VCaP (cell line): Measurements from ENCODE around the gene MGRN1.

Experiments
- H3K27ac ChIP-seq: fragments of 450-650 bp; 2 replicates; pipeline ENCODE4 v1.5.1; 2017
- TF ChIP-seq, protein P1 (sequence below): fragments of 450-650 bp; conservative IDR thresholded peaks from 2 replicates; pipeline ENCODE4 v1.5.1; 2017; ENCODE audit warnings: mild to moderate bottlenecking, moderate library complexity

The MGRN1 gene

DNA sequence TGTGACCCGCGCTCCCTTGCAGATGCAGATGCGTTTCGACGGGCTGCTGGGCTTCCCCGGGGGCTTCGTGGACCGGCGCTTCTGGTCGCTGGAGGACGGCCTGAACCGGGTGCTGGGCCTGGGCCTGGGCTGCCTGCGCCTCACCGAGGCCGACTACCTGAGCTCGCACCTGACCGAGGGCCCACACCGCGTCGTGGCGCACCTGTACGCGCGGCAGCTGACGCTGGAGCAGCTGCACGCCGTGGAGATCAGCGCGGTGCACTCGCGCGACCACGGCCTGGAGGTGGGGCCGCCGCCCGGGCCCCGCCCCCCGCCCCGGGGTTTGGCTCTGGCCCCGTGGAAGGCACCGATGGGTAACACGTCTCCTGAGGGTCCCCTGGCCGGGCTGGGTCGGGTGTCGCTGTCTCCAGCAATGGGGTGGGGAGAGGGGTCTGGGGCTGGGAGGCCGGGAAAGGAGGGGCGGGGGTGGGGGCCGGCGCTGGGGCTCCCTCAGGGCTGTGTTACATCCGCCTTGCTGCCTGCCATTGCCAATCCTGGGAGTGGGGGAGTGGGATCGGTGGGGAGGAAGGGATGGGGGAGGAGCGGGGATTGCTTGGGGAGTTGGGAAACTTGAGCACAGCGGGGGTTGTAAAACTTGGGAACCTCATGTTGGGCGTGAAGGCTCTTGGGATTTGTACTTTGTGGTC lies 69.5 kb downstream of the MGRN1 start:
- TF ChIP-seq, protein P1, sequence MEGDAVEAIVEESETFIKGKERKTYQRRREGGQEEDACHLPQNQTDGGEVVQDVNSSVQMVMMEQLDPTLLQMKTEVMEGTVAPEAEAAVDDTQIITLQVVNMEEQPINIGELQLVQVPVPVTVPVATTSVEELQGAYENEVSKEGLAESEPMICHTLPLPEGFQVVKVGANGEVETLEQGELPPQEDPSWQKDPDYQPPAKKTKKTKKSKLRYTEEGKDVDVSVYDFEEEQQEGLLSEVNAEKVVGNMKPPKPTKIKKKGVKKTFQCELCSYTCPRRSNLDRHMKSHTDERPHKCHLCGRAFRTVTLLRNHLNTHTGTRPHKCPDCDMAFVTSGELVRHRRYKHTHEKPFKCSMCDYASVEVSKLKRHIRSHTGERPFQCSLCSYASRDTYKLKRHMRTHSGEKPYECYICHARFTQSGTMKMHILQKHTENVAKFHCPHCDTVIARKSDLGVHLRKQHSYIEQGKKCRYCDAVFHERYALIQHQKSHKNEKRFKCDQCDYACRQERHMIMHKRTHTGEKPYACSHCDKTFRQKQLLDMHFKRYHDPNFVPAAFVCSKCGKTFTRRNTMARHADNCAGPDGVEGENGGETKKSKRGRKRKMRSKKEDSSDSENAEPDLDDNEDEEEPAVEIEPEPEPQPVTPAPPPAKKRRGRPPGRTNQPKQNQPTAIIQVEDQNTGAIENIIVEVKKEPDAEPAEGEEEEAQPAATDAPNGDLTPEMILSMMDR: no peak
- H3K27ac ChIP-seq: peak overlapping the region; percentile 88

- TF ChIP-seq, protein P1: 0 out of 2 replicates have a peak, but pooled peaks have one; percentile 7
- H3K27ac ChIP-seq: peak overlapping the region; percentile 88
Measured at GRCh38 chr16:4694642-4695451, 70.2 kb downstream of the MGRN1 start.

DNA sequence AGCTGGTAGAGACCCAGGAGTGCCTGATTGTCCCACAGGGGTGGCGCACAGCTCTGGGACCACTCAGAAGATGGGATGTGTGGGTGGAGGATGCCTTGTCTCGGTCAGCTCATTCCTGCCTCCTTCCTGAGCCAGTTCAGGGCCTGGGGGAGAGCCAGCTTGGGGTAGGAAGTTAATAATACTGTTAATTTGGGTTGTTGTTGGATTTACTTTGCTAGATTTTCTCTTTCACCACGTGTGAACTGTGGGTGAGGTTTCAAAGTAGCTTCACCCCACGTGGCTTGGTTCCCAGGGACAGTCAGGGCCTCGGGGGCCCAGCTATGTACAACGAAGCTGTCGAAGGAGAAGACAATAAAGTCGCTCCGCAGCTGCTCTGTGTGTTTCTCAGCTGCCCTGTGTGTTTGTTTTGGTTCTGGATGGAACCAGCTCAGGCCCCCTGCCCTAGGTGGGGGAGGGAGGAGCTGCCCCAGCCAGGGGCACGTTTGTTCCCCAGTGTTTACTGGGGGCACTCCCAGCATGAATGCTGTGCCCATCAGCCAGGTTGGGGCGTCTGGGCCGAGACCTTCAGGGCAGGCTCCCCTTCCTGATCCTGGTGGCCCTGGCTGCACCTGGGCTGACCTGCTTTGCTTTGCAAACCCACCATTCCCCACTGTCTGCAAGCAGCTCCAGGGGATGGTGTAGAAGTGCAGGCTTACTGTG lies 71.0 kb downstream of the MGRN1 start:
- peak overlapping the region; percentile 14; the same call in 1 of the 2 replicates for H3K27ac ChIP-seq
- TF ChIP-seq, protein P1: no peak

- TF ChIP-seq, protein P1: no peak
- 0 out of 2 replicates have a peak overlapping the region, but pooled peaks have one; percentile 14 for H3K27ac ChIP-seq
Measured at GRCh38 chr16:4696172-4696904, 71.7 kb downstream of the MGRN1 start.

GRCh38 chr16:4696905-4697847 lies 72.5 kb downstream of the MGRN1 start:
- TF ChIP-seq, protein P1: no peak
- H3K27ac ChIP-seq: no peak overlapping the region

GRCh38 chr16:4697848-4698291 lies 73.2 kb downstream of the MGRN1 start:
- no peak overlapping the region for H3K27ac ChIP-seq
- TF ChIP-seq, protein P1: no peak
